Right atrium auricular region (tissue), 2 donors: ENCODE results near the gene ARHGEF10L. TPM values are rescaled to one million over a fixed set of nuclear protein-coding genes. Genes with fewer than 3 reads are reported as not detected.

Experiments used
- DNase-seq: peaks from one replicate; pipeline ENCODE4 v3.0.0-alpha.2; 2019; ENCODE audit warnings: low spot score
- H3K27ac ChIP-seq, 2 donors: fragments of 200-600 bp; sonication (generic); 1 replicate in 1 of 2; 2 replicates in 1 of 2; pipeline ENCODE4 v1.5.1; 2016 to 2019
- H3K27me3 ChIP-seq, 2 donors: fragments of 200-600 bp; sonication (generic); one replicate each; pipeline versions ENCODE4 v1.5.1 to v1.6.0; 2017 to 2019
- H3K36me3 ChIP-seq: fragments of 200-600 bp; sonication (generic); one replicate; pipeline ENCODE4 v1.5.1; 2016
- H3K4me1 ChIP-seq, 2 donors: fragments of 200-600 bp; sonication (generic); one replicate each; pipeline versions ENCODE4 v1.5.1 to v1.6.0; 2017 to 2019
- H3K4me3 ChIP-seq, 2 donors: fragments of 200-600 bp; sonication (generic); 1 replicate in 1 of 2; 2 replicates in 1 of 2; pipeline ENCODE4 v1.5.1; 2017 to 2019; ENCODE audit warnings: mild to moderate bottlenecking in 1 of 2, moderate library complexity in 1 of 2
- H3K9me3 ChIP-seq, 2 donors: fragments of 200-600 bp; sonication (generic); one replicate each; pipeline ENCODE4 v1.5.1; 2019
- total RNA-seq, 2 donors: library from RNA; depleted of rRNA; stranded (reverse); fragments of >200 nt; gene quantifications; one replicate each; pipeline ENCODE4 v1.1.0, GENCODE V29; 2016
- TF ChIP-seq, protein P1 (sequence below), 2 donors: fragments of 200-600 bp; sonication (generic); IDR thresholded peaks; one replicate each; pipeline ENCODE4 v1.5.1; 2019; ENCODE audit warnings: antibody characterized with exemption in 2 of 2

The ARHGEF10L gene
- total RNA-seq, 2 donors from 2014 or later: 49.3 to 52.2 TPM

DNA sequence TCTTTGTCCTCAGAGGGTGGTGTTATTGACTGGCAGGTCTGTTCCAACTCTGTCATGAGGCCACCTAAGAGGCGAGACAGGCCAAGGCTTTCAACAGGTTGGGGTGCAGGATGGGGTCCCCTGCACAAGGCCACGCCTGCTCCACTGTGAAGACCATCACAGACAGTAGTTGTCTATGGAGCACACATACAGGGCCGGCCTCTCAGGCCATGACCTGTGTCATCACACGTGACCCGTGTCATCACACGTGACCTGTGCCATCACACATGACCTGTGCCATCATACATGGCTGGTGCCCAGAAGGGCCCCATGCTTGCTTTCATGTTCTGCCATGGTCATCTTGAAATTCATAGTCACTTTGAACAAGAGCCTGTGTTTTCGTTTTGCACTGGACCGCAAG lies 91.9 kb downstream of the ARHGEF10L start:
- TF ChIP-seq, protein P1, sequence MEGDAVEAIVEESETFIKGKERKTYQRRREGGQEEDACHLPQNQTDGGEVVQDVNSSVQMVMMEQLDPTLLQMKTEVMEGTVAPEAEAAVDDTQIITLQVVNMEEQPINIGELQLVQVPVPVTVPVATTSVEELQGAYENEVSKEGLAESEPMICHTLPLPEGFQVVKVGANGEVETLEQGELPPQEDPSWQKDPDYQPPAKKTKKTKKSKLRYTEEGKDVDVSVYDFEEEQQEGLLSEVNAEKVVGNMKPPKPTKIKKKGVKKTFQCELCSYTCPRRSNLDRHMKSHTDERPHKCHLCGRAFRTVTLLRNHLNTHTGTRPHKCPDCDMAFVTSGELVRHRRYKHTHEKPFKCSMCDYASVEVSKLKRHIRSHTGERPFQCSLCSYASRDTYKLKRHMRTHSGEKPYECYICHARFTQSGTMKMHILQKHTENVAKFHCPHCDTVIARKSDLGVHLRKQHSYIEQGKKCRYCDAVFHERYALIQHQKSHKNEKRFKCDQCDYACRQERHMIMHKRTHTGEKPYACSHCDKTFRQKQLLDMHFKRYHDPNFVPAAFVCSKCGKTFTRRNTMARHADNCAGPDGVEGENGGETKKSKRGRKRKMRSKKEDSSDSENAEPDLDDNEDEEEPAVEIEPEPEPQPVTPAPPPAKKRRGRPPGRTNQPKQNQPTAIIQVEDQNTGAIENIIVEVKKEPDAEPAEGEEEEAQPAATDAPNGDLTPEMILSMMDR (IDR thresholded peaks at IDR 0.05): no peak
- H3K9me3 ChIP-seq: no peaks in the 10 kb centered on the region
- H3K4me1 ChIP-seq: peaks cover 0 to 26% of the 10 kb centered on the region in 2 donors
- H3K36me3 ChIP-seq: peaks cover 80% of the 10 kb centered on the region
- no peaks in the 10 kb centered on the region for H3K27me3 ChIP-seq
- DNase-seq: no peak
- H3K4me3 ChIP-seq: no peak overlapping the region
- H3K27ac ChIP-seq: peak overlapping the region; percentile 66 to 83

DNA sequence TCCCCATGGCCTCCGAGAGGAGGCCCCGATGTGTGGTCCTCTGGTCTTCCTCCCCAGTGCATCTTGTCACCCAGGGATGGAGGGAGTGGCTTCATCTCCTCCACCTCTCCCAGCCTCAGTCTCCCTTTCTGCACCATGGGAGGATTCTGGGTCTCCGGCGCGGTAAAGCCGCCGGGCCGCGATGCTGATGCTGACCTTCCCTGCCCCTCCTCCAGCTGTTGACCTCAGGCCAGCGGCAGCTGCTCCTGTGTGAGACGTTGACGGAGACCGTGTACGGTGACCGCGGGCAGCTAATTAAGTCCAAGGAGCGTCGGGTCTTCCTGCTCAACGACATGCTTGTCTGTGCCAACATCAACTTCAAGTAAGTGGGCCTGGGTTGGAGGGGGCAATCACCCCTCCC lies 92.6 kb downstream of the ARHGEF10L start:
- H3K27me3 ChIP-seq: no peaks in the 10 kb centered on the region
- peaks cover 0 to 26% of the 10 kb centered on the region in 2 donors for H3K4me1 ChIP-seq
- H3K4me3 ChIP-seq: no peak overlapping the region
- TF ChIP-seq, protein P1 (IDR thresholded peaks at IDR 0.05): no peak
- peak overlapping the region; percentile 66 to 83 for H3K27ac ChIP-seq
- DNase-seq: no peak
- H3K9me3 ChIP-seq: no peaks in the 10 kb centered on the region
- H3K36me3 ChIP-seq: peaks cover 80% of the 10 kb centered on the region

DNA sequence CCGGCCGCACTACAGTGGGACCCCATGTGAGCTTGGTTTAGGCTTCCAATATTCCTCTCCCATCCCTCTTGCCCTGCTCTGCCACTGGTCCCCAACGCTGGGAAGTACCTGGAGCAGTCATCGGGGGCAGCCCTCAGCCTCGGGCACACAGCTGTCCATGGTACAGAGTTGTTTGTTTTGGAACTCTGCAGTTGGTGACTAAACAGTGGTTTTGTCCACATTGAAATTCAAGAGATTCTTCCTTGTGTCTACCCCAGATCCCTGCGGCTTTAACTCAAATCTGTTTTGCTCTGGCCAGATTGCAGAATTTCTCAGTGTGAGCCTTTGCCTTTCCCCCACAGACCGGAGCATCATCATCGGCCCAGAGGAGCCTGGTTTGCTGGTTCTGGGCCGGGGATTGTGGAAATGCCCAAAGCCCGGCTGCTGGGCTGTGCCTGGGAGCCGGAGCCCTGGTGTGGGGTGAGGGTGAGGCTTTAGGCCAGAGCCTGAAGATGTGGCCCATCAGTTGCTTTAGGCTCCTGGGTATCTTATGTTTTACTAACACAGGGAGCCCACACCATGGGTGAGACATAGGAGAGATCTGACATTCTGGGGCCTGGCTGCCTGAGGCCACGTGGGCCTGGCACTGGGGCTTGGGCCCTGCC lies 93.2 kb downstream of the ARHGEF10L start:
- H3K9me3 ChIP-seq: no peaks in the 10 kb centered on the region
- peak overlapping the region in 1 of 2 donors; percentile 83 for H3K27ac ChIP-seq
- H3K36me3 ChIP-seq: peaks cover 80% of the 10 kb centered on the region

DNA sequence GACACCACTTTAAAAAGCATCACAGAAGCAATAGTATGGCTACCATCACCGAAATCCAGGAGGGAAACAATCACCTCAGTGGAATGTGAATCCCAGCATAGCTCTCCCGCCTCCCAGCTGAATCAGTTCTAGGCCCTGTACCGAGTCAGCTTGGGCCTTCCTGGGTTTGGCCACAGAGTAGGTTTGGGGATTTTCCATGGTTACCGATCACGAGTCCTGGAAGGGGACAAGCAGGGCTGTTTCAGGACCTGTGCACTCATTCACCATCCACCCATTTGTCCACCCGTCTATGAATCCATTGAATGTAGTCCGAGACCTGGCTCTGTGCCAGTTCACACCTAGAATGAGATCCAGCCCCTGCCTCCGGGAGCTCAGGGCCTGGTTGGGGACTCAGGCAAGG lies 94.2 kb downstream of the ARHGEF10L start:
- peaks cover 80% of the 10 kb centered on the region for H3K36me3 ChIP-seq
- H3K27ac ChIP-seq: peak overlapping the region; percentile 22 to 36
- TF ChIP-seq, protein P1 (IDR thresholded peaks at IDR 0.05): no peak
- peaks cover 0 to 26% of the 10 kb centered on the region in 2 donors for H3K4me1 ChIP-seq
- no peak overlapping the region for H3K4me3 ChIP-seq
- no peak for DNase-seq
- H3K9me3 ChIP-seq: no peaks in the 10 kb centered on the region
- H3K27me3 ChIP-seq: no peaks in the 10 kb centered on the region

More for the DNA sequence above, 93.2 kb downstream of the ARHGEF10L start:
- TF ChIP-seq, protein P1 (IDR thresholded peaks at IDR 0.05): no peak
- peaks cover 0 to 26% of the 10 kb centered on the region in 2 donors for H3K4me1 ChIP-seq
- H3K27me3 ChIP-seq: no peaks in the 10 kb centered on the region
- no peak overlapping the region for H3K4me3 ChIP-seq
- no peak for DNase-seq

DNA sequence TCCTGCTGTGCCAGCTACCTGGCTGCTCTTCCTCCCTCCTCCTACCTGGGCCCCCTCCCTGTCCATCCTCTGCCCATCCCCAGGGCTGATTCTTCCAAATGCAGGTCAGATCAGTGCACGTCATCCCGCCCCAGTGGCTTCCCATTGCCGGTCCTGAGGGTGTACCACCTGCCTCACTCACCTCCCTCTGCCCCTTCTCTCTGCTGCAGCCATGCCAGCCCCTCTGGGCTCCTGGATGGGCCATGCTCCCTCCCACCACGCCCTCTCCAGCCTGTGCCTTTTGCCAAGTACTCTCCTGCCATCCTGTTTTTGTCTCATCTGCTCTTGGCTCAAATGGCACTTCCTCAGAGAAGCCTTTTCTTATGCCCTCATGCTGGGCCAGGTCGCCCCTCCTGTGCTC lies 95.8 kb downstream of the ARHGEF10L start:
- no peaks in the 10 kb centered on the region for H3K27me3 ChIP-seq
- no peak overlapping the region for H3K4me3 ChIP-seq
- H3K4me1 ChIP-seq: peaks cover 0 to 14% of the 10 kb centered on the region in 2 donors
- TF ChIP-seq, protein P1 (IDR thresholded peaks at IDR 0.05): no peak
- DNase-seq: no peak
- H3K27ac ChIP-seq: peak overlapping the region in 1 of 2 donors; percentile 36
- no peaks in the 10 kb centered on the region for H3K9me3 ChIP-seq
- peaks cover 91% of the 10 kb centered on the region for H3K36me3 ChIP-seq

DNA sequence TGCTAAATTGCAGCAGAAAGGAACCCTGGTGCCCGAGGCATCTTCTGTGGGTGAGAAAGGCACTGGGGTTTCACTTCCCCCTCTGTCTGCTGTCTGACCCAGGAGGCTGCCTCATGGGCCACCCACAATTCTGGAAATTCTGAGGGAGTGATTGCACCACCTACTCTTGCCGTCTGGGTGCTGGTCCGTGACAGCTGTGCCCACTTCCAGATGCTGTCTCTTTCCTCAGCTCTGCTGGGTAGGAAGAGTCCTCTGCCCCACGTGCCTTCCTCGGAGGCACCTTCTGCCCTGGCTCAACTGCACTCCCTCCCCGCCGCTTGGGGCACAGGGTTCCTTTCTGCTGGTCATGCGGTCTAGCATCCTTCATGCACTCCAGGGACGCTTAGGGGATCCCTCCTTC lies 96.3 kb downstream of the ARHGEF10L start:
- Histone ChIP-seq H3K27me3 (no peaks in the 10 kb centered on the region), H3K4me1 (peaks cover 0 to 9% of the 10 kb centered on the region in 2 donors), H3K9me3 (no peaks in the 10 kb centered on the region), H3K4me3 (no peak overlapping the region), H3K27ac (peak overlapping the region in 1 of 2 donors; percentile 3), H3K36me3 (peaks cover 94% of the 10 kb centered on the region)
- DNase-seq: peak; percentile 69
- TF ChIP-seq, protein P1 (IDR thresholded peaks at IDR 0.05): no peak
